ENCODE measurements around the gene COL18A1.
A peak's percentile ranks its signal among the peaks of the same experiment; 100 is the strongest.
"Not testable (repeated sequence)": the region's sequence is repeated elsewhere in the genome, so short reads cannot be mapped to it uniquely, and the experiment has no call there.

The COL18A1 gene

DNA sequence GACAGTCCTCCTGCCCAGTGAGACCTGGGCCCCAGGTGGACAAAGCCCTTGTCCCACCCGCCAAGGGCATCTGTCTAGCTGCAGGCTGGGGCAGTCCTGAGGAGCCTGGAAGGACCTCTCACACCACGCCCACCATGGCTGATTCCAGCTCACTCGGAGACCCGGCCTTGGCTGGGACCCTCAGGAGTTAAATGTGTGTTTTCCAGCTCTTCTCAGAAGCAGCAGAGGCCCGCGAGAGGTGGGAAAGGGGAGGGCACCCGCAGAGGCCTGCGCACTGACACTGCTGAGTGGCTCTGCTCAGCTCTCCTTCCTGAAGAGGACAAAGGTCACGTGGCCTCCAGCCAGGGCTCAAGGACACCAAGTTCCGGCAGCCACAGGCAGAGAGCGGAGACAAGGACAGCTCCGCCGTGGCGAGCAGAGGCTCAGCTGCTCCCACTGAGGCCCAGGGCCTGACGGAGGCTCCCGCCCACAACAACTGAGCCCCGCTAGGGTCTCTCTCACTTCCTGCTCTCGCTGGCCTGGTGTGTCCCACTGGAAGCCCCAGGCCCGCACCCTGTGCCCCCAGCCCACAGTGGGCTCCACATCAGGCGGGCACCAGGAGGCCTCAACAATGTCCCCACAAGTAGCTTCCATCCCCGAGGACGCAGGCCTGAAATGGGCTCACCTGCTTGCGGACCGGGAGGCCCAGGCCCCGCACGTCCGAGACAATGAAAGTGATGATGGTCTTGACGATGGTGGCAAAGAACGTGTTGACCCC lies 120.4 kb downstream of the COL18A1 start:
- peak; percentile 48 for DNase-seq

DNA sequence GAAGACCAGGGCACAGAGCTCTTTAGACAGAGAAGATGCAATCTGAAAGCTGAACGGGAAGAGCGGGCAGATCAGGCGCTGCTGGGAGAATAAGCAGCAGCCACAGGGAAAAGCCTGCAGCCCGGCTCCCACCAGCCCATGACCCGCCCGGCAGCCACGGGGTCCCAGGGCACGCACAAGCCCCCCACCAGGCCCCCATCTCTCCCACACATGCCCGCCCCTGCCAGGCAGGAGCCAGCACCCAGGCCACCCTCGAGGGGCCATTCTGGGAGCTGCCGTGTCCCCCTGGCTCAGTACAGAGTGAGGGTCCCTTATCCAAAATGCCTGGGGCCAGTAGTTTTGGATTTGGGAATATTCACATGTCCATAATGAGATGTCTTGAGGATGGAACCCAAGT lies 120.9 kb downstream of the COL18A1 start:
- DNase-seq = peak; percentile 37

DNA sequence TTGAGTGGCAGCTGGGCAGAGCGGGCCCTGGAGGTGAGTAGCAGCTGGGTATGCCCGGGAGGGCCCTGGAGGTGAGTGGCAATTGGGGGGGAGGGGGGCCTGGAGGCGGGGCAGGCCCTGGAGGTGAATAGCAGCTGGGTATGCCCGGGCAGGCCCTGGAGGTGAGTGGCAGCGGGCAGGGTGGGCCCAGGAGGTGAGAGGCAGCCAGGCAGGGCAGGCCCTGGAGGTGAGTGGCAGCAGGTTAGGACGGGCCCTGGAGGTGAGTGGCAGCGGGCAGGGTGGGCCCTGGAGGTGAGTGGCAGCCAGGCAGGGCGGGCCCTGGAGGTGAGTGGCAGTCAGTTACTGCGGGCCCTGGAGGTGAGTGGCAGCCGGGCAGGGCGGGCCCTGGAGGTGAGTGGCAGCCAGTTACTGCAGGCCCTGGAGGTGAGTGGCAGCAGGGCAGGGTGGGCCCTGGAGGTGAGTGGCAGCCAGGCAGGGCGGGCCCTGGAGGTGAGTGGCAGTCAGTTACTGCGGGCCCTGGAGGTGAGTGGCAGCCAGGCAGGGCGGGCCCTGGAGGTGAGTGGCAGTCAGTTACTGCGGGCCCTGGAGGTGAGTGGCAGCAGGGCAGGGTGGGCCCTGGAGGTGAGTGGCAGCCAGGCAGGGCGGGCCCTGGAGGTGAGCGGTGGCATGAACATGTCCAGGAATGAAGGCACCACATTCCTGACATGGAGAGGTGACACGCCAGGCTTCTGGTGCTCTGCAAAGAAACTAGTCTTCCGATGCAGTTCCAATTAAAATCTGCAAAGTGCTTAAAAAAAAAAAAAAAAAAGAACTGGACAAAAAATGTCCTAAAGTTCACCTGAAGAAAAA lies 122.4 kb downstream of the COL18A1 start:
- peak; percentile 72 for DNase-seq

DNA sequence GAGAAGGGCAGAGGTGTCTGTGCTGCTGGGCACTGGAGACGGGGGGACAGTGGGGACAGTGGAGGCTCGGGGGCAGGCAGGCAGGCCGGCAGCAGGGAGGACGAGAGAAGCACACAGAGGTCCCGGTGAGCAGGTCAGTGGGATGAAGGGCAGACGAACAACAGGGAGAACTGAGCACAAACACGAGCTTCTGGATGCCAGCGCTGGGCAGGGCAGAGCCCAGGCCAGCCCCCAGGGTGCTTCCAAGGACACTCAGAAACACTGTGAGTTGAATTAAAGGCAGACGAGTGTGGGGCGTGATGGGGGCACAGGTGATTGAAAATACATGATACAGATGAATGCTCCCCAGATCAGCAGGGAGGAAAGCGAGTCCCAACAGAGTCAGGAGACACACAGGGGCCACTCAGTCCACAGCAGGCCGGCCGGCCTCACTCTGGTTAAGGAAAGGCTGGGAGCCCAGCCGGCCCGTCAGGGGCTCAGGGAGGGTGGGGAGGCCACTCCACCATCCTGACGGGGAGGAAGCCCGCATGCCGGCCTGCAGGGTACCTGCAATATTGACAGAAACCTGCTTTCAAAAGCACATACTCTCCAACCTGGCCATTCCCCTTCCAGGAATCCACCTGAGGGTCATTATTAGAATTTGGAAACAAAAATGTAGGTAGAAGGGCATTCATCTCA lies 123.2 kb downstream of the COL18A1 start:
- peak; percentile 37 for DNase-seq

DNA sequence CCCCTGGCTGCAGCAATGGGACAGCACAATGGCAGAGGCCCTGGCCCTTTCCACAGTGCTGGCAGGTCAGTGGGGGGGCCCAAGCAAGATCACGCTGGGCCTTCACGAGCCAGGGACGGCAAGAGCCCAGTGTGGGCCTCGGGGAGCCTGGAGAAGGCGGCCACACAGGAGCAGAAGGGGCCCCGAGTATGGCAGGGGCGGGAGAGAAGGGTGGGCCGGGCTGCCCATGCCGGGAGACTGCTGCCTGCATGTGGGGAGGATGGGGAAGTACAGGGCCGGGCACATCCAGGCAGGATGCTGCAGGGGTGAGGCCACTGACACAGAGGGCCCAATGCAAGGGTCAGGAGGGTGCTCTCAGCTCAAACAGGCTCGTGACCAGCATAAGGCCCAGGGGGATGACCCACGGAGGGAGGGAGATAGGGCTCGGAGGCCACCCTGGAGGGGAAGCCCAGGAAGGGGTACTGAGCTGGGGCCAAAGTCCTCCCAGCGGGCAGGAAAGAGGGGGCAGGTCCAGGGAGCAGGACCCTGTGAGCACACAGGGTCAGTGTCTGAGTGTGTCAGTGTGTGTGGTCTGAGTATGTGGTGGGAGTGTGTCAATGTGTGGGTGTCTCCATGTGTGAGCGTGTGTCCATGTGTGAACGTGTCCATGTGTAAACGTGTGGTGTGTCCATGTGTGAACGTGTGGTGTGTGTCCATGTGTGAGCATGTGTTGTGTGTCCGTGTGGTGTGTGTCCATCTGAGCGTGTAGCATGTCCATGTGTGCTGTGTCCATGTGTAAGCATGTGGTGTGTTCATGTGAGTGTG lies 124.2 kb downstream of the COL18A1 start:
- peak; percentile 49 for DNase-seq

DNA sequence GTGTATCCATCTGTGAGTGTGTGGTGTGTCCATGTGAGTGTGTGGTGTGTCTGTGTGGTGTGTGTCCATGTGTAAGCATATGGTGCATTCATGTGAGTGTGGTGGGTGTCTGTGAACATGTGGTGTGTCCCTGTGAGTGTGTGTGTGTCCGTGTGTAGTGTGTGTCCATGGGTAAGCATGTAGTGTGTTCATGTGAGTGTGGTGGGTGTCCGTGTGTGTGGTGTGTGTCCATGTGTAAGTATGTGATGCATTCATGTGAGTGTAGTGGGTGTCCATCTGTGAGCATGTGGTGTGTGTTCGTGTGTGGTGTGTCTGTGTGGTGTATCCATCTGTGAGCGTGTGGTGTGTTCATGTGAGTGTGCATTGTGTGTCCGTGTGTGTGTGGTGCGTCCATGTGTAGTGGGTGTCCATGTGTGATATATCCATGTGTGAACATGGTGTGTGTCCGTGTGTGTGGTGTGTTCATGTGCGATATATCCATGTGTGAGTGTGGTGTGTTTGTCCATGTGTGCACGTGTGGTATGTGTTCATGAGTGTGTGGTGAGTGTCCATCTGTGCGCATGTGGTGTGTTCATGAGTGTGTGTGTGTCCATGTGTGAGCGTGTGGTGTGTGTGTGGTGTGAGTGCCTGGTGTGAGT lies 124.9 kb downstream of the COL18A1 start:
- no peak for DNase-seq

DNA sequence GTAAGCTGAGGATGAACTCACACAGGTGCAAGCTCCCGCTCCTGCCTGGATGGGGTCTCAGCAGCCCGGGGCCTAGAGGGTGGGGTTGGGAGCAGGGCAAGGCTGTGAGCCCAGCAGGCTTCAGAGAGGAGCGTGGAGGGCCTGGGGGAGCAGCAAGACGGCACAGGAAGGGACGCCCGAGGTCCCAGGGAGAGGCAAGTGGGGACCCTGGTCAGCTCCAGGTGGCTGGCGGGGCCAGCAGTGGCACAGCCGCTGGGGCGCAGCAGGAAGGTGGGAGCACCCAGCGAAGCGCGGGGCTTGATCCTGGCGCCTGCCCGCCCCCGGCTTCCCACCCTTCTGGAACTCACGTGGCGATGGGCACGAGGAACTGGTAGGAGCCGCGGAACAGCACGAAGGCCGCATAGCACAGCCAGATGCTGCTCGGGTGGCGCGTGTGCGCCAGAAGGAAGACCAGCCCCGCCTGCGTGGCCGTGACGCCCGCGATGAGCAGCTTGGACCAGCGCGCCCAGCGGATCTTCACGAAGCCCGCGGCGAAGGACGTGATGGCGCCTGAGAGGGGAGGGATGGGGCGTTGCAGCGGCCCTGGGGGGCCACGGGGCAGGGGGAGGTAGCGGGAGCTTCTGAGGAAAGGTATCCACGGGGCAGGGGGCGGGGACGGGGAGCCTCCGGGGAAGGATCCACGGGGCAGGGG lies 125.6 kb downstream of the COL18A1 start:
- DNase-seq = peak; percentile 43

DNA sequence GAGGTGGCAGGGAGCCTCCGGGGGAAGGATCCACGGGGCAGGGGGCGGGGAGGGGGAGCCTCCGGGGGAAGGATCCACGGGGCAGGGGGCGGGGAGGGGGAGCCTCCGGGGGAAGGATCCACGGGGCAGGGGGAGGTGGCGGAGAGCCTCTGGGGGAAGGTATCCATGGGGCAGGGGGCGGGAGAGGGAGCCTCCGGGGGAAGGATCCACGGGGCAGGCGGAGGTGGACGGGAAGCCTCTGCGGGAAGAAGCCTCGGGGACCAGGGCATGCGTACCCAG lies 126.1 kb downstream of the COL18A1 start:
- DNase-seq = not testable (repeated sequence)

DNA sequence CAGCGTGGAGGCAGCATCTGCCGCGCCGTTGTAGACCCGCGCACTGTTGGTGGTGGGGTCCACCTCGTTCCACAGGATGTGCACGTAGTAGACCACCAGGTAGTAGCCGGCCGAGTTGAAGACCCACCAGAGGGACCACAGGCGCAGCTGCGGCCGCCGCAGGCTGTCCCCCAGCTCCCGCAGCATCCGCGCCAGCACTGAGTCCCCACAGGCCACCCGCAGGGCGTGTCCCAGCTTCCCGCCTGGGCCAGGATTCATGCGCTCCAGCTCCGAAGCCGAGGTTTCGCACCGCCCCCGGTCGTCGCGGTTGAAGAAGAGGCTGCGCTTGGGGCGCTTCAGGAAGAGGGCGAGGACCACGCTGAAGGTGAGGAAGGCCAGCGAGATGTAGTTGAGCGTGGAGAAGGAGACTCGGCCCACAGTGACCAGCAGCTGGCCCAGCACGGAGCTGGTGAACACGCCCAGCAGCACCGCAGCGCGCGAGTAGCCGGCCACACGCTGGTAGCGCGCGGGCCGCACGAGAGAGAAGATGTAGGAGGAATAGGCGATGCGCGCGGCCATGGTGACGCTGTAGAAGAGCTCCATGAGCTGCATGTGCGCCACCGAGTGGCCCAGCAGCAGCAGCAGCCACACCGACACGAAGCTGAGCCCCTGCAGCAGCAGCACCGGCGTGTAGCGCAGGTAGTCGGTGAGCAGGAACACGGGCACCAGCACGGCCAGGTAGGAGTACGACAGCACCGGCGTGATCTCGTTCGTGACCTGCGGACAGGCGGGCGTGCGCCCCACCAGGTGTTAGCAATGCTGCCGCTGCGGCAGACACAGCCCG lies 126.6 kb downstream of the COL18A1 start:
- peak; percentile 48 for DNase-seq

DNA sequence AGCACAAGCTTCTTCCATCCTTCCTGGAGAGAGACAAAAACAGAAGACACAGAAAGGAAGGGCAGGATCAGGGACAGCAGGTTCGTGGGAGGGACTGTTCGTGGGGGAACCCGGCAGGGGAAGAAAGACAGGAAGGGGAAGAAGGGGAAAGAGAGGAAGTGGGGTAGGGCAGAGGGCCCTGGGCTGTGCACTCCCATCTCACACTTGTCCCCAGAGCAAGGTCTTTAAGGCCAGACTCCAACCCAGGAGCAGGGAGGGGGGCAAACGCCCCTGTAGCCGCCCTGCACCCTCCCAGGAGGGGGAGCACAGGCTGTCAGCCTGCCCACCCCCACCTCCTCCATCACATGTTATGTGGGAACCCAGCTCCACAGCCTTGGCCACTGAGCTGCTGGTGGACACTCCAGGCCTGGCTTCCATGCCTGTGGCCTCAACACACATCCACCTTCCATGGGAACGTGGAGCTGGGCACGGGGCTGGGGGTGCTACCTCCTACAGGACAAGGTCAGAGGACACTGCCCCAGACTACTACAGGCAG lies 127.9 kb downstream of the COL18A1 start:
- DNase-seq = peak; percentile 38

DNA sequence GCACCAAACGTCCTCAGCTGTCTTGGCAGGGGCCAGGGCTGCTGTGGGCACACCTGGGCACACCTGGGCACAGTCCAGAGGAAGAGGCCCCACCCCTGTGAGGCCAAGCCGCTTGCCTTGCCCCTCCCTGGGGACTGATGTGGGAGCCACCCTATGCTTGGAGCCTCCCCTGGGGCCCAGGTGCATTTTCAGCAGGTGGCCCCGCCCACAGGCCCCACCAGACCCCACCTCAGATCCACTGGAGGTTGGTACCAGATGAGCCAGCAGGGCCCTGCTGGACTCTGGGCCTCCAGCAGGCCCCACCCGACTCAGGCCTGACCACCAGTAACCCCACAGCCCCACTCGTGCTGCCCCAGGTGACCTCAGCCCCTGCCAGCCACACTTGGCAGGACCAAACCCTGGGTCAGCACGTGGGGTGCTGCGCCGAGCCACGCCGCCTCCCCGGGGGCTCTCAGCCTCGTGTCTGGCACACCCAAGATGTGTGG lies 128.4 kb downstream of the COL18A1 start:
- DNase-seq = peak; percentile 40

DNA sequence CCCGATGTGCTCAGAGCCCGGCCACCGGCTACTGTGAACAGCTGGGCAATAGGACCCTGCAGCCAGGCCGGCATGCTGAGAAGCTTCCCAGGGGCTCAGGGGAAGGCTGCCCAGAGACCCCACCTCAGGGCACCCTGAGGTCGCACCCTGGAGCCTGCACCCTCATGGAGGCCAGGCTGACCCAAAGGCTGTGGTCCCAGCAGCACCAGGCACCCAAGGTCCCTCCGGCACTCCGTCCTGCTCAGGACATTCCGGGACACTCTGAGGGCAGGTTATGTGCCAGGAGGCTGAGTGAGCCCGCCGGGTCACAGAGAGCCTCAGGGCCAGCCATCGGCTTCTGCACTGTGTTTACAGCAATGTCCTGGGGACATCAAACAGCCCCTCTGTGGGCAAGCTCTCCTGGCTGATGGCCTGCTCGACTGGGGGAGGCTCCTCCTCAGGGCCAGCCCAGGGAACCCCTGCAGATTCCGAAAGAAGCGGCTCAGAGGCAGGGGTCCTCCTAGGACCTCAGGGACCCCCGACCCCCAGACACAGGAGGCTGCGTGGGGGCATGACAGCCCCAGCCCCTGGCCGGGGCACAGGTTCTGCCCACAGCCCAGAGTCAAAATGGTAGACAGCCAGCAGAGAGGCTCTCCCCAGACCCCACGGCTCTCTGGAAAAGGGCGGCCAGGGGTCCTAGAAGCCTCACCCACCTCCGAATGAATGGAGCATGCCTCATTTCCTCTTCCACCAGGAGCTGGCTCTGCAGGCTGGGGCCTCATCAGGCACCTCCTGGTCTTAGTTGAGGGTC lies 129.1 kb downstream of the COL18A1 start:
- DNase-seq = peak; percentile 40

DNA sequence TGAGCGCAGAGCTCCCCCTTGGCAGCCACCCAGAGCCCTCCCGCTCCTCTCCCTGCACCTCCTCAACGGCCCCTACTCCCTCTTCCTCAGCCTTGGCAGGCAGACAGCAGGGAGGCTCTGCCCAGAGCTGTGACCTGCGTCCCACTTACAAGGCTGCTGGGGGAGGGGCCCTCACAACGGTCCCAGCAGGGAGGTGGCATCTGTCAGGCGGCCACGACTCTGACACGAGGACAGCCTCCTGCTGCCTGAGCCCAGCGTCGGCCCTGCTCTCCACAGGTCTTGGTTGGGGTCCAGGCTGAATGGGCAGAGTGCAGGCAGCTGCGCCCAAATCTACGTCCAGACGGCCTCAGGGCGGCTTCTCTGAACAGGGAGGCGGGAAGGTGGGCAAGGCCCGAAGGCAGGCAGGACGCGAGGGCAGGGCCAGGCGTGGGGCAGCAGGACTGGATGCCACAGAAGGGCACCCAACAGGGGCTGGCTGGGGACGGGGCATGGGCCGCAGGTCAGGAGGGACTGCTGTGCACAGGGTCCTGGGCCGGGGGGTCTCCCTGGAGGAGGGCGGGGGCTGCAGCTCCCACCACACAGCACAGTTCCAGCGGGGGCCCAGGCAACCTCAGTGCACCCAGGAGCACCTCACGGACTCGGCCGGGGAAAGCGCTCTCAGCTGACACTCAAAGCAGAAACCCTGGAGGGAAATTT lies 129.8 kb downstream of the COL18A1 start:
- DNase-seq = peak; percentile 55

DNA sequence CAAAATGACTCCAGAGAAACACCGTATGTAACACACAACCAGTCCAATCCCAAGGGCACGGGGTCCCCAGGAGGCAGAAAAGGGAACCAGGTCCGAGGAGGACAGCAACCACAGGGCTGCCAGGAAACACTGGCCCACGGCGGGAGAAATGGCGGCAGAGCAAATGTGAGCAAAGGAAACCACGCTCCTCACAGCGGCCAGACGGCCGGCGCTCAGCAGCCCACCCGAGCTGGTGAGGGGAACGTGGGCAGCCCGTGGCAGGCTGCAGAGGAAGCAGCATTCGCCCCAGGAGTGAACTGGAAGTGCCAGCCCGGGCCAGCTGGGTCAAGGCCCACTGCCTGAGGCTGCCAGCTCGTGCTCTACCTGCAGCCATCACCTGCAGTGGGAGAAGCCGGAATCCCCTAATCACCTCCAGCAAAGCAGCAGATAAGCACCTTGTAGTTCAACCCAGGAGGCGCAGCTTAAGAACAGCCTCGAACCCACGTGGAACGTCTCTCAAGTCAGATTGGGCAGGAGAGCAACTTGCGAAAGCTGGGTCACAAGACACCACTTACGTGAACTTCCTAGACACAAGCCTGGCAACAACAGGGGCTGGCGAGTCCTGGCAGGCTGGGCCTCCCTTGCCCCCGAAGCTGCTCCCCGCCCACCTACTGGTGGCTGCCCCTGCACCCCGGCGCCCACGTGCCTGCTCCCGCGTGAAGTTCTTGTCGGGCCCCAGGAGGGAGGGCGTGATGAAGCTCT lies 130.5 kb downstream of the COL18A1 start:
- peak; percentile 47 for DNase-seq

DNA sequence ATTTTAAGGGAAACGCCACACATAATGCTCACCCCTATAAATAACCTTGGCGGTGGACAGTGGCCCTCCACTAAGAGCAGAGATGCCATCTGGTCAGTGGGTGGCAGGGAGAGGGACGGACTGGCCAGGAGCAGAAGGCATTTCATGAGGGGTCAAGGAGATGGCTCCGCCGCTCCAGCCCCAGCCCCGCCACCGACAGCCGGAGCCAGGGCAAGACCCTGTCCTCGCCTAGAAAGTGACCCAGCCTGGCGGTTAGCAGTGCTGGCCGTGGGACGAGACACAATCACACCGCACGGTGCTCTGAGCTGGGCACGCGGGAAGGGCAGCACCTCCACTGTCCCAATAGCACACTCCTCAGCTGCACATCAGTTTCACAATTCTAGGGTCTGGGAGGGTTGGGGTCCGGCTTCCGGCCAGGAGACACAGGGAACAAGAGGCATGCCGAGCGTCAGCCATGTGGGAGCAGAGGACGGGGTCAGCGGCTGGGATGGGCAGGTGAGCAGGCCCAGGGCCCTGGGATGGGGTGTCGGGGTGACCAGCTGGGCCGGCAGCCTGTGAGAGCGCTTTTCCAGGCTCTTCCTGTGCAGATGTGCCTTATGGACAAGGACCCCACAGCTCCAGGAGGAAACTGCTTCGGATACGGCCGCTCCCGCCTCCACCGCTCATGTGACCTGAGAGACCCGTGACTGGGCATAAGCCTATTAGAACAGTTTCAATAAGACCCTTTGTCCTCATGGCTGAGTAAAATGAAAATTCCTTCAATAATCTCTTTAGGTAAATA lies 131.5 kb downstream of the COL18A1 start:
- DNase-seq = peak; percentile 50

DNA sequence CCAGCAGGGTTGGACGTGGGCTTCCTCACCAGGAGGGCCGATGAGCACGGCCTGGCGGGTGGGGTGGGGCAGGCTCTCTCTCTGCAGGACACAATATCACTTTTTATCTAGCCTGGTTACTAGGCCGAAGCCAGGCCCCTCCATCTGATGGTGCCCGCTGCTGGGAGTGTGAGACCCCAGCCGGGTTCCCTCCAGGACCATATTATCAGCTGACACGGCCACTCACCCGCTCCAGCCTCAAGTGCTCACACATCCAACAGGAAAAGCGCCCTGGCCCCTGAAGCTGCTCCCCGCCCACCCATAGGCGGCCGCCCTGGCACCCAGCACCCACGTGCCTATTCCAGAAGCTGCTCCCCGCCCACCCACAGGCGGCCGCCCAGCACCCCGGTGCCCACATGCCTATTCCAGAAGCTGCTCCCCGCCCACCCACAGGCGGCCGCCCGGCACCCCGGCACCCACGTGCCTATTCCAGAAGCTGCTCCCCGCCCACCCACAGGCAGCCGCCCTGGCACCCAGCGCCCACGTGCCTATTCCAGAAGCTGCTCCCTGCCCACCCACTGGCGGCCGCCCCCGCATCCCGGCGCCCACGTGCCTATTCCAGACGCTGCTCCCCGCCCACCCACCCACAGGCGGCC lies 132.3 kb downstream of the COL18A1 start:
- peak; percentile 46 for DNase-seq
